ENCODE data around the gene GPR156. TPM values are rescaled to one million over a fixed set of nuclear protein-coding genes. Genes with fewer than 3 reads are reported as not detected.

Gene GPR156
- total RNA-seq, 1 experiment from 2014 or later: 1.1 TPM

DNA sequence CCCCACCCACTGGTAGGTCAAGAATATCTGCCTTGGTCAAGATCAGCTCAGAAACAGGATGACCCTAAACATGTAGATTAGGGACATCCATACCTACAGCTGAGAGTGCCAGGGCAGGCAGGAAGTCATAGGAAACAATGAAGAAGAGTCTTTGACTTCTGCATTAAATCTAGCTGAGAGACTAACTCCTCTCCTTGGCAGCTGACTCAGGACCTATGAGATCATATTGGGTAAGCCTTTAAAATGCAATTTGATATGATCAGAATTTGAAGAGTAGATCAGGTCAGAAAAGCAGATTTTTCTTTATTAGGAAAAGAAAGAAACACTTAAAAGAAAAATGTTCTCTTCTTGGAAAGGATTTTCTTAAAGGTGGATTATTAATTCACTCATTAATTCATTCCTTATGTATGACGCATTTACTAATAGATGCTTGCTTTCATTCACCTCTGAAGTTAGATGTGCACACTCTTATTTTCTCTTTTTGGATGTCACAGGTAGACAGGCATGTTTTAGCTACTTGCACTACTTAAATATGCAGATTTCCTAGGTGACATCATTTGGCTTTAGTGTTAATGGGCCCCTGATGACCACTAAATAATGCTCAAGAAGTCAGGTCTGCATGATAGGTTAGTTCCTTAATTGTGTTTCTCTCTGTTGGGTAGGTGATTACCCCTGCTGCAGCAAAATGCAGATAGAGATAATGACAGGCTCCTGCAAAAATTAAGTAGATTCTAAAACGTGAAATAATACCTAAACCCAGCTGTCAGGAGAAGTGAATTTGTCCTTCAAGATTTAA, 155.1 kb downstream of the GPR156 start:
- Histone ChIP-seq H3K36me3 (no peaks in the 10 kb centered on the region), H3K27me3 (no peaks in the 10 kb centered on the region), H3K9me3 (no peaks in the 10 kb centered on the region), H3K4me3 (no peak overlapping the region)
- DNase-seq: no peak

DNA sequence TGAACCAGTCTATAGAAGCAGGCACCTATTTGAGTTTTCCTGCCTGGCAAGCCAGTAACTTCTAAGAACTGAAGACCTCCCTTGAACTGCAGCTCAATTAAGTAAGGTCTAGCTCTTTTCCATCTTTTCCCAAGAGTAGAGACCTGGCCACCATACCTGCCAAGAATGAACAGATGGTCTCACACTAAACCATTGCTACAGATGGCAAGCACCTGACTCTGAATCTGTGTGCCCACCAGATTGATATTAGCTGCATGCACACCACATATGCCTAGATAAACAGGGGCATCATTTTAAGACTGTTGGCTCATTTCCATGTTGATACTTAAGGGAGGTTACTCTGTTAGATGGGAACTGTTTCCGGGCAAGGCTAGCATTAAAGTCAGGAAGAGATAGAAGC, 156.0 kb downstream of the GPR156 start:
- DNase-seq: no peak
- H3K9me3 ChIP-seq: no peaks in the 10 kb centered on the region
- H3K4me3 ChIP-seq: no peak overlapping the region
- no peaks in the 10 kb centered on the region for H3K36me3 ChIP-seq
- no peaks in the 10 kb centered on the region for H3K27me3 ChIP-seq

DNA sequence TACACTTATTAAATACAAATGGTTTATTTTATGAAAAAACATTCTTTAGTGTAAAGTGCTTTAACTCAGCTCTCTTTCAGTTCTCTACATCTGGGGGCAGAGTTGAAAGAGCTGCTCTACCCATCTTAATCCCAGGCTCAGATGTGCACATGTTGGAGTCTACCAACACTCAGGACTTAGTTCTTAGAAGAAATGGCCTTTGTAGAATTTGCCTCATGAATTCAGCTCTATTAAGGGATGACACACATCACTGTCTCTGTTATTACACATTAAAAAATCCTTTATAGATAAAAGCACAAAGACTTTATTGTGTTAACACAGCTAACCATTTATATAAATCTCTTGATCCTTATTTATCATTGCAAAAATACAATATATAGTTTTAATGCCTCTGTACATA, 159.0 kb downstream of the GPR156 start:
- Histone ChIP-seq H3K36me3 (no peaks in the 10 kb centered on the region), H3K9me3 (no peaks in the 10 kb centered on the region), H3K27me3 (no peaks in the 10 kb centered on the region), H3K4me3 (no peak overlapping the region)
- no peak for DNase-seq

DNA sequence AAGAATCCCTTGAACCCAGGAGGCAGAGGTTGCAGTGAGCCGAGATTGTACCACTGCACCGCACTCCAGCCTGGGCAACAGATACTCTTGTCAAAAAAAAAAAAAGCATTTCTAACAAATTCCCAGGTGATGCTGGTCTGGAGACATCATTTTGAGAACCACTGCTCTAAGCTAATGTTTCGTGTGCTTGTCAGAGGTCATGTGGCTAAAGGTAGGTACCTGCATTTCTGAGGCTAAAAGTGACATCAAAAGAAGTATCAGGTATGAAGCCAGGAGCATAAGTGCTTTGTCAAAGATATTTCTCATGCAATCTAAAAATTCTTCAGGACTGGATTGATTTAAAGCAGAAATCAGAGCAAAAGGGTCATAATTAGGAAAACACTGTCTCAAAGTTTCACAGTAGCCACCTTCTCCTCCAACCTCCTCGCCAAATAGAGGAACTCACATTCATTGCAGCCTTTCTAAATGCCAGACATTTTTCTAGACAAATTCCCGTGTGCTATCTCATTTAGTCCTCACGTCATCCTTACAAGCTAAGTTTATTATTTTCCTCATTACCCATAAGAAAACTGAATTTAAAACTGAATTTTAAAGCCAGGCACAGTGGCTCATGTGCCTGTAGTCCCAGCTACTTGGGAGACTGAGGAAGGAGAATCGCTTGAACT, 165.0 kb downstream of the GPR156 start:
- H3K36me3 ChIP-seq: no peaks in the 10 kb centered on the region
- no peak for DNase-seq
- no peak overlapping the region for H3K4me3 ChIP-seq
- no peaks in the 10 kb centered on the region for H3K9me3 ChIP-seq
- no peaks in the 10 kb centered on the region for H3K27me3 ChIP-seq

Other genes with a start within 250 kb of the GPR156 start
- 22.2 and 35.2 TPM in 2 replicates for gene GSK3B, start 190.8 kb downstream of the GPR156 start, total RNA-seq (2014; rRNA removed; shearing (Covaris generic); ENCODE audit: low replicate concordance)
- 23.2 and 37.0 TPM in 2 replicates for gene LRRC58, start 64.1 kb upstream of the GPR156 start, total RNA-seq (2014; rRNA removed; shearing (Covaris generic); ENCODE audit: low replicate concordance)
- gene FSTL1, start 165.8 kb upstream of the GPR156 start, total RNA-seq (2014; rRNA removed; shearing (Covaris generic); ENCODE audit: low replicate concordance): 642 and 656 TPM in 2 replicates

Measured in MG63 (cell line).